K562 (cell line): ENCODE measurements around the gene NDST3. TPM values are rescaled to one million over a fixed set of nuclear protein-coding genes. Genes with fewer than 3 reads are reported as not detected.

Experiments
- ATAC-seq: fragments of 200-7000 bp; cut with Tn5 transposase; 3 replicates; pipeline ENCODE4 v1.9.1; 2020; ENCODE audit warnings: moderate library complexity
- BruUV-seq: library from RNA; stranded (reverse); fragments of 400-500 nt; replicated peaks from 2 replicates; lab custom pipeline; 2021; lab: Mats Ljungman, UMichigan
- CTCF ChIA-PET: fragments of 300-600 bp; formaldehyde crosslinking; extraction: SDS; loops from one replicate; lab custom pipeline; 2021; ENCODE audit warnings: low intra/inter-chr PET ratio; lab: Yijun Ruan, JAX
- POLR2A ChIA-PET: fragments of 300-600, 350-650 bp; sonication (Branson Sonifier 250); formaldehyde crosslinking; extraction: SDS; loops from one replicate; lab custom pipeline; 2021; ENCODE audit warnings: antibody characterized with exemption, inconsistent platforms; lab: Yijun Ruan, JAX
- DNase-seq, 4 experiments: peaks; one replicate each; pipeline versions ENCODE4 v3.0.0 to v3.0.0-alpha.2; 2011 to 2018; ENCODE audit warnings: low spot score in 3 of 4, mixed read lengths in 3 of 4; ENCODE audit errors: extremely low read depth in 1 of 4
- FAIRE-seq: peaks from 2 replicates; lab custom pipeline; 2011; peaks lifted over from hg19 to GRCh38; lab: Jason Lieb, UNC
- H2AFZ ChIP-seq: 2 replicates; pipeline ENCODE4 v1.6.0; 2011; ENCODE audit warnings: low read depth, low read length, control low read depth, inconsistent platforms
- H3K27ac ChIP-seq: fragments of 200-600 bp; 3 replicates; pipeline ENCODE4 v1.8.0; 2011; ENCODE audit warnings: low read depth, mild to moderate bottlenecking, control low read depth, inconsistent platforms, low read length, moderate library complexity, mixed read lengths; ENCODE audit errors: extremely low read depth
- H3K27me3 ChIP-seq, 2 experiments: fragments of 300-600 bp in 1 of 2; 2 replicates in 1 of 2; 3 replicates in 1 of 2; pipeline versions ENCODE4 v1.6.0 to v1.8.0; 2011; ENCODE audit warnings: inconsistent platforms in 2 of 2, low read length in 2 of 2, mild to moderate bottlenecking in 1 of 2, mixed read lengths in 1 of 2, moderate library complexity in 1 of 2; ENCODE audit not compliant: control insufficient read depth in 2 of 2, insufficient read depth in 2 of 2
- H3K36me3 ChIP-seq: fragments of 300-600 bp; 3 replicates; pipeline ENCODE4 v1.8.0; 2011; ENCODE audit warnings: mild to moderate bottlenecking, low read length, inconsistent platforms; ENCODE audit not compliant: control insufficient read depth, insufficient read depth
- H3K4me1 ChIP-seq, 2 experiments: fragments of 200-600 bp in 1 of 2; replicated peaks in 1 of 2; 2 replicates in 1 of 2; 3 replicates in 1 of 2; pipeline versions ENCODE4 v1.5.1 to v1.8.0; 2011; ENCODE audit warnings: inconsistent platforms in 2 of 2, low read length in 2 of 2, mild to moderate bottlenecking in 1 of 2, mixed read lengths in 1 of 2, moderate library complexity in 1 of 2; ENCODE audit not compliant: control insufficient read depth in 2 of 2, insufficient read depth in 2 of 2
- H3K4me2 ChIP-seq: 2 replicates; pipeline ENCODE4 v1.6.1; 2011; ENCODE audit warnings: low read length, control low read depth, inconsistent platforms, mixed read lengths; ENCODE audit not compliant: insufficient read depth
- H3K4me3 ChIP-seq: fragments of 200-600 bp; sonication (generic), shearing (Covaris generic); 2 replicates; pipeline ENCODE4 v1.5.1; 2016; ENCODE audit warnings: control low read depth, inconsistent platforms
- H3K79me2 ChIP-seq: fragments of 200-600 bp; 3 replicates; pipeline ENCODE4 v1.8.0; 2011; ENCODE audit warnings: low read length, inconsistent platforms; ENCODE audit not compliant: control insufficient read depth, insufficient read depth
- H3K9ac ChIP-seq, 2 experiments: 2 replicates each; pipeline versions ENCODE4 v1.6.0 to v1.6.1; 2011; ENCODE audit warnings: low read depth in 2 of 2, low read length in 2 of 2, control low read depth in 1 of 2, inconsistent platforms in 1 of 2, mild to moderate bottlenecking in 1 of 2, mixed read lengths in 1 of 2; ENCODE audit not compliant: insufficient read depth in 1 of 2
- H3K9me1 ChIP-seq: one replicate; pipeline ENCODE4 v1.6.0; 2011; ENCODE audit warnings: inconsistent platforms, mild to moderate bottlenecking, low read length, moderate library complexity; ENCODE audit not compliant: control insufficient read depth, insufficient read depth
- H3K9me3 ChIP-seq: replicated peaks from 2 replicates; pipeline ENCODE4 v1.5.1; 2011; ENCODE audit warnings: low read depth, low read length, inconsistent platforms; ENCODE audit not compliant: control insufficient read depth, insufficient read depth
- H4K20me1 ChIP-seq: replicated peaks from 2 replicates; pipeline ENCODE4 v1.6.1; 2011; ENCODE audit warnings: low read length, inconsistent platforms, mixed read lengths; ENCODE audit not compliant: control insufficient read depth, insufficient read depth
- CSDE1 ChIP-seq, 2 experiments: fragments of 450-650 bp; IDR thresholded peaks; 2 replicates each; pipeline ENCODE4 v1.6.1; 2016; ENCODE audit warnings: mild to moderate bottlenecking in 1 of 2
- FOXK1 ChIP-seq: sonication (generic); formaldehyde crosslinking; IDR thresholded peaks from 2 replicates; pipeline ENCODE4 v1.8.0; 2022; ENCODE audit warnings: missing genetic modification reagents, mild to moderate bottlenecking, borderline replicate concordance
- KAT7 ChIP-seq: sonication (generic); formaldehyde crosslinking; IDR thresholded peaks from 2 replicates; pipeline ENCODE4 v1.8.0; 2022; ENCODE audit warnings: missing genetic modification reagents, mild to moderate bottlenecking, borderline replicate concordance
- LCOR ChIP-seq: sonication (generic); formaldehyde crosslinking; IDR thresholded peaks from 2 replicates; pipeline ENCODE4 v1.8.0; 2022; ENCODE audit warnings: mild to moderate bottlenecking, missing genetic modification reagents
- MTA2 ChIP-seq: fragments of 450-650 bp; IDR thresholded peaks from 2 replicates; pipeline ENCODE4 v1.6.1; 2016; ENCODE audit warnings: low read depth
- PRMT5 ChIP-seq: sonication (generic); formaldehyde crosslinking; IDR thresholded peaks from 2 replicates; pipeline ENCODE4 v1.5.0; 2020; ENCODE audit warnings: missing genetic modification reagents
- RBM39 ChIP-seq: fragments of 200-400 bp; formaldehyde crosslinking; optimal IDR thresholded peaks from 2 replicates; pipeline ENCODE3; 2018; ENCODE audit warnings: low read depth, low read length
- ZBTB2 ChIP-seq: fragments of 450-650 bp; IDR thresholded peaks from 2 replicates; pipeline ENCODE4 v1.6.1; 2016; ENCODE audit warnings: antibody characterized with exemption
- ZKSCAN3 ChIP-seq: fragments of 250-450 bp; sonication (Bioruptor Pico); IDR thresholded peaks from 2 replicates; pipeline ENCODE4 v1.4.0; 2020
- ZNF124 ChIP-seq: sonication (generic); formaldehyde crosslinking; IDR thresholded peaks from 2 replicates; pipeline ENCODE4 v1.8.1; 2022; ENCODE audit warnings: missing genetic modification reagents
- ZNF165 ChIP-seq: fragments of 250-450 bp; sonication (Bioruptor Pico); IDR thresholded peaks from 2 replicates; pipeline ENCODE4 v1.4.0; 2020; ENCODE audit warnings: borderline replicate concordance
- ZNF316 ChIP-seq: fragments of 450-650 bp; IDR thresholded peaks from 2 replicates; pipeline ENCODE4 v1.6.1; 2016
- ZNF395 ChIP-seq: fragments of 200-800 bp; sonication (Bioruptor generic); IDR thresholded peaks from 2 replicates; pipeline ENCODE4 v1.6.1; 2017; ENCODE audit warnings: missing genetic modification characterization, missing compliant biosample characterization
- WGBS: fragments of 100-300 bp; shearing (Covaris generic); methylation state at CpG from one replicate; pipeline ENCODE4 v1.1.6; 2016; ENCODE audit warnings: low coverage, mixed read lengths; ENCODE audit not compliant: insufficient coverage; ENCODE audit errors: missing lambda C conversion rate; 5-methylcytosine and 5-hydroxymethylcytosine counted together
- in situ Hi-C: fragments of 300-500 bp; cut with MboI; formaldehyde crosslinking; loops from 4 replicates; pipeline ENCODE4 v1.15.0; 2018; ENCODE audit warnings: inconsistent platforms, mixed read lengths
- intact Hi-C: fragments of 100-400 bp; cut with micrococcal nuclease; formaldehyde crosslinking; loops from 2 replicates; pipeline ENCODE4 v1.14.2; 2022
- polyA plus RNA-seq, 8 experiments: library from polyadenylated mRNA; depleted of rRNA in 4 of 8; stranded (reverse) in 5 of 8; unstranded in 3 of 8; fragments of >200 nt; fragmentation: Nextera tagmentation in 2 of 8; fragmentation: Illumina TruSeq in 1 of 8; extraction: Ambion mirVana in 2 of 8; extraction: Trizol in 1 of 8; gene quantifications; 2 replicates each; pipeline versions ENCODE4 v1.2.1 to v1.2.3, GENCODE V29; 2011 to 2014; ENCODE audit warnings: inconsistent platforms in 1 of 8, missing spikeins in 1 of 8
- total RNA-seq, 7 experiments: library from RNA; depleted of rRNA in 6 of 7; stranded (reverse); fragments of >200 nt in 6 of 7; fragmentation: Illumina TruSeq in 2 of 7; extraction: Trizol in 2 of 7; gene quantifications; 2 replicates each; pipeline versions ENCODE4 v1.2.1 to v1.2.3, GENCODE V29; 2011 to 2021; ENCODE audit warnings: low replicate concordance in 1 of 7
- TF ChIP-seq, protein P1 (sequence below), 2 experiments: fragments of 450-650 bp; conservative IDR thresholded peaks; 2 replicates each; pipeline ENCODE4 v1.6.1; 2017; ENCODE audit warnings: mild to moderate bottlenecking in 2 of 2, moderate library complexity in 2 of 2
- TF ChIP-seq, protein P2 (sequence below): sonication (generic); formaldehyde crosslinking; IDR thresholded peaks from 2 replicates; pipeline ENCODE4 v1.8.1; 2023; ENCODE audit warnings: mild to moderate bottlenecking, missing genetic modification reagents

NDST3 gene
- total and polyA plus RNA-seq, 9 of the 15 experiments (the other 6 are each of a cell fraction or from before 2014, with no cell fraction given), result not detected

- no peak for TF ChIP-seq RBM39
- TF ChIP-seq ZBTB2, result no peak
- TF ChIP-seq ZNF165, result no peak
- no peak for TF ChIP-seq ZNF124 (CRISPR knock-in tag)
- no peak for TF ChIP-seq KAT7 (CRISPR knock-in tag)
- no peak for TF ChIP-seq LCOR (CRISPR knock-in tag)
Measured at GRCh38 chr4:118018381-118019145, 15.7 kb upstream of the NDST3 start (continued).

- Histone ChIP-seq H3K9me3 (no peaks in the 10 kb centered on the region; the same call in 1 of the 2 replicates), H3K4me1 (no peaks in the 10 kb centered on the region), H3K27ac (no peak overlapping the region), H3K4me2 (no peak overlapping the region), H3K9ac (no peak overlapping the region), H3K27me3 (no peaks in the 10 kb centered on the region), H2AFZ (no peak overlapping the region), H4K20me1 (no peaks in the 10 kb centered on the region), H3K9me1 (no peaks in the 10 kb centered on the region), H3K36me3 (no peaks in the 10 kb centered on the region), H3K79me2 (no peaks in the 10 kb centered on the region), H3K4me3 (no peak overlapping the region)
- in situ Hi-C loops, result no loop called here
- intact Hi-C loops, result no loop called here
- CTCF ChIA-PET, result no interaction called here
- FAIRE-seq (no peak), DNase-seq (no peak), ATAC-seq (no peak)
- TF ChIP-seq ZNF395 (no peak), FOXK1 (CRISPR knock-in tag) (no peak), ZKSCAN3 (no peak), PRMT5 (no peak), MTA2 (no peak), CSDE1 (IDR thresholded peaks at IDR 0.05) (no peak), ZNF316 (0 out of 2 replicates have a peak, but pooled peaks have one; percentile 23)
- TF ChIP-seq, protein P1, sequence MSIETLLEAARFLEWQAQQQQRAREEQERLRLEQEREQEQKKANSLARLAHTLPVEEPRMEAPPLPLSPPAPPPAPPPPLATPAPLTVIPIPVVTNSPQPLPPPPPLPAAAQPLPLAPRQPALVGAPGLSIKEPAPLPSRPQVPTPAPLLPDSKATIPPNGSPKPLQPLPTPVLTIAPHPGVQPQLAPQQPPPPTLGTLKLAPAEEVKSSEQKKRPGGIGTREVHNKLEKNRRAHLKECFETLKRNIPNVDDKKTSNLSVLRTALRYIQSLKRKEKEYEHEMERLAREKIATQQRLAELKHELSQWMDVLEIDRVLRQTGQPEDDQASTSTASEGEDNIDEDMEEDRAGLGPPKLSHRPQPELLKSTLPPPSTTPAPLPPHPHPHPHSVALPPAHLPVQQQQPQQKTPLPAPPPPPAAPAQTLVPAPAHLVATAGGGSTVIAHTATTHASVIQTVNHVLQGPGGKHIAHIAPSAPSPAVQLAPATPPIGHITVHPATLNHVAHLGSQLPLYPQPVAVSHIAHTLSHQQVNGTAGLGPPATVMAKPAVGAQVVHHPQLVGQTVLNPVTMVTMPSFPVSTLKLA (conservative IDR thresholded peaks at IDR 0.05), result no peak
- TF ChIP-seq, protein P2, sequence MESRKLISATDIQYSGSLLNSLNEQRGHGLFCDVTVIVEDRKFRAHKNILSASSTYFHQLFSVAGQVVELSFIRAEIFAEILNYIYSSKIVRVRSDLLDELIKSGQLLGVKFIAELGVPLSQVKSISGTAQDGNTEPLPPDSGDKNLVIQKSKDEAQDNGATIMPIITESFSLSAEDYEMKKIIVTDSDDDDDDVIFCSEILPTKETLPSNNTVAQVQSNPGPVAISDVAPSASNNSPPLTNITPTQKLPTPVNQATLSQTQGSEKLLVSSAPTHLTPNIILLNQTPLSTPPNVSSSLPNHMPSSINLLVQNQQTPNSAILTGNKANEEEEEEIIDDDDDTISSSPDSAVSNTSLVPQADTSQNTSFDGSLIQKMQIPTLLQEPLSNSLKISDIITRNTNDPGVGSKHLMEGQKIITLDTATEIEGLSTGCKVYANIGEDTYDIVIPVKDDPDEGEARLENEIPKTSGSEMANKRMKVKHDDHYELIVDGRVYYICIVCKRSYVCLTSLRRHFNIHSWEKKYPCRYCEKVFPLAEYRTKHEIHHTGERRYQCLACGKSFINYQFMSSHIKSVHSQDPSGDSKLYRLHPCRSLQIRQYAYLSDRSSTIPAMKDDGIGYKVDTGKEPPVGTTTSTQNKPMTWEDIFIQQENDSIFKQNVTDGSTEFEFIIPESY (CRISPR knock-in tag), result no peak
- no TSS peak for BruUV-seq
- POLR2A ChIA-PET, result no interaction called here
- 0% methylated on average over 1 of the region's 1 CpG for WGBS
Measured at GRCh38 chr4:118026806-118027205, 7.5 kb upstream of the NDST3 start.
